GM18498 (cell line): ENCODE measurements around the gene MYO6.

Experiments used
- ATAC-seq: cut with Tn5 transposase; IDR thresholded peaks from one replicate; pipeline ENCODE4 v1.9.1; 2021; ENCODE audit warnings: mild to moderate bottlenecking, moderate library complexity; ENCODE audit not compliant: unreplicated experiment

MYO6 gene

DNA sequence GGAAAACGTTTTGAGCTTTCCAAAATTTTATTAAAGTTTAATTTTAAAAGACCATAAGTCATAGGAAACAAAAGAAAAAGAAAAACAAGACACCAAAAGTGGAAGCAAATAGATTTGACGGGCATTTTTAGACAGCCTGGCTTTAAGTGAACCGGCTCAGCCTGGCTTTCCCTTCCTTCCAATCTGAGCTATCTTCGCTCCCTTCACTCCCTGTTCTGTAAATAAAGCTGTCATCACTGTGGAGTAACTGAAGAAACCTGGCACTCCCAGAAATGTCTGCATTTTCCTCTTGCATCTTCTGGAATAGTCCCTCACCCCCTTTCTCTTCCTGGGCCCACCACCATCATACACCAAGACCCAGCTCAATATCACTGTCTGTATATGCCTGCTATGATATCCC is 191.5 kb downstream of the MYO6 start:
- no peak for ATAC-seq

DNA sequence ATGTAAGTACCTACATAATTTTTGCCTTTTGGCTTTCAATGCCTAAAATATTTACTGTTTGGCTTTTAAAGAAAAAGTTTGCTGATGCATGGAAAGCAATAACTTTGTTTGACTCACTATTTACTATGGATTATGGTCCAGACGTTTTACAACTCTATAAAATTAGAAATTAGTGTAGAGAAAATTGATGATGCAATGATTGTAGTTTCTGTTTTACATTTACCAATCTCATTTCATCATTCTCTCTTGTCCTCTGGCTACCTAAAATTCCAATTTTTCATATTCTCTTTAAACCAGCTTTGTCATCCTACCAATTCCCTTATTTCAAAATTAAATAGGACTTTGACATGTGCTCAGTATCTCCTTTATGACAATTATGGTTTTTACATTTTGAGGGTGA is 192.5 kb downstream of the MYO6 start:
- no peak for ATAC-seq

DNA sequence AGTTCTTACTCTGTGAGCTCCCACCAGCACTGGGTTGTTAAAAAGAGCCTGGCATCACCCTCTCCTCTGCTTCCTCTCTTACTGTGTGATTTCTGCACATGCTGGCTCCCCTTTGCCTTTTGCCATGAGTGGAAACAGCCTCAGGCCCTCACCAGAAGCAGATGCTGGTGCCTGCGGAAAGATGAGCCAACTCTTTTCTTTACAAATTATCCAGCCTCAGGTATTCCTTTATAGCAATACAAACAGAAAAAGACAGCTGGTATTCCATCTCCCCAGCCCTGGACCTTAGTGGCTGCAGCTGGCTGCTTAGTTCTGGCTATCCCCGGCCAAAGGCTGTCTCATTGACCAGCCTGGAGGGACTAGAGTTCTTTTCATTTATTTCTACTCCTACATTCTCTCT is 194.3 kb downstream of the MYO6 start:
- no peak for ATAC-seq

DNA sequence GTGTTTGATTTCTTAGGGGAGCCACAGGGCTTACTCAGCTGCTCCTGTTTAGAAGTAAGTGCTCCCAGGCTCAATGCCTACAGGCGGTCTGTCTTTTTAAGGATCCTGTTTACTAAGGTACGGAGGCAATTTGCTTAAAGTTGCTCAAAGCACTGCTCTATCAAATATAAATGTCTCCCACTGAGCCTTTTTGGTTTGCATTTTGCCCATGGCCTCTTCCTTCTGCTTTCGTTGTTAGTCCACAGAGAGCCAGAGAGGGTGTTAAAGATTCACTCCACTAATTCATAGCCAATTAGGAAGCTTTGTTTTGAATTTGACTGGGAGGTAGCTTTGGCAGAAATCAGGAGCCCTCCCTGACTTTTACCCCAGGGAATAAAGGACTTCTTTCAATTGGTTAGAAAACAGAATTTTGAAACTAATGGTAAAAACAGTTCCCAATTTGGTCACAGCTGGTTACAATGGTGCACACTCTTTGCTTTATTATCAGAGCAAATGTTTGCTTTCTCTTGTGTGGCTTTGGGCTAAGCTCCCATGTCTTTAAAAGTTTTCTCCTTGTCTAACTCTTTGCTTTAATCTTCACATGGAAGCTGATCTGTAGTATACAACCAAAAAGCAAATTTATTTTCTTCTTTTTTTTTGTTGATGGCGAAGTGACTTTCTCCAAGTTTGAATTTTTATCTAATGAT is 197.2 kb downstream of the MYO6 start:
- ATAC-seq = no peak

DNA sequence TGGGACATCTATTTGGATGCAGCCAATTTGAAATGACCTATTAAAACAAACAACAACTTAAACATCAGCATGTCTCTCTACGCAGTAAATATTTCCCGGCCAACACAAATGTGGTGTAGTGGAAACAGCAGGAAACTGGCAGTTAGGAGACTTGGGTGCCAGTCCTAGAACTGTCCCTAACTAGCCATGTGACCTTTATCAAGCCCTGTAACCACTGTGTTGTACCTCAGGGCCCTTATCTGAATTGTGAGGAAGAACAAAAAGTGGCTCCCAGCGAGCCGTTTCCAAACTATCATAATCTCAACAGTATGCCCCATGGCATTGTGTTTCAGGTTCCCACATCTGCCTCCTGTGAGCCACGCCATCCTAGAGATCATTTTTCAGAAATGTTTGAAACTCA is 198.9 kb downstream of the MYO6 start:
- no peak for ATAC-seq

DNA sequence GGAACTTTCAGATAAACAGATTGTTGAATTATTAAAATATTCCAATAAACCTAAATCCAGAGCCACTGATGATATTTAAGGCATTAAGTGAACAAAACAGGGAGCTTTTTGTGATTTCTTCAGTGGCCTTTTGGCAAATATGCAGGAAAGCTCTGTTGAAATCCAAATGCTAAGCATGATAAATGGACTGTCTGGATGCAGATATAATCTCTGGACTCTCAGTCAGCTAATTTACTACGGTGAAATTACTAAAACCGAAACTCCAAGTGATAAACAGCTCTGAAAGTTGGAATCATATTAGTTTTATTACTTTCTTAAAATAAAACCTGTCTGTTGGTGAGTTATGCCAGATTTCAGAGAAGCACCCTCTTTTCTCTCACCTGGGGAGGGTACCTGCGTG is 203.1 kb downstream of the MYO6 start:
- no peak for ATAC-seq

DNA sequence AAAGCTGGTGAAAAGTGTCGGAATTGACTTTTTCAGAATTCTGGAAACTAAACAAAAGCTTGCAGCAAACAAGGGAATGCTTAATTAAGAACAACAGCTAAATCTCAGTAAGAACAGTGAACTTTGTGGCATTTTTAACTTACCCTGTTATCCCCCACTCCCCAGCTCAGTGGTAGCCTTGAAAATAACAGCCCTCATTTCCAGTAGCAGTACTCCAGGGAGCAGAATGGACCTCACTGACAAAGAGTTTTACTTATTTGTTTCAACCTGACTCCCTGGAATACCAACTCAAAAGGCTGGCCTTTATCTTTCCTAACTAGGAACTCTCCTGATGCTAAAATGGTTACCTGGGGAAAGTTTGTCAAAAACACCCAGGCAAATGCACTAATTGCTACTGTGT is 214.5 kb downstream of the MYO6 start:
- no peak for ATAC-seq

DNA sequence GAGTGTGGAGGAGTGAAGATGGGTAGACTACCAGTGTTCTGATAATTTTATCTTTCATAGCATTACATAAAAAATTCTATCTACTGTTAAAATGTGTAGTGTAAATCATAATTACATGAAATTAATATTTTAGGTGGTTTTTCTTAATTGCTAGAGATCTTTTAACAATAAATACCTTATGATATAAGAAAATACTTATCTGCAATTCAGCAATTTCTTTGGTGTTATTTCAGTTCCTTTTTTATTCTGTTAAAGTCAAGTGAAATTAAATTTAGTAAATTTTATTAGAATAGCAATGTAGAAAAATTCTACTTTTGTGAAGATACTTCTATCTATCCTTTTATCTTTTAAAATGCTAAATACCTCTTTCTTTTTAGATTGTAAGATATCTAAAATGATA is 219.1 kb downstream of the MYO6 start:
- ATAC-seq = no peak
